ENCODE data around the gene CAGE1.

CAGE1 gene

DNA sequence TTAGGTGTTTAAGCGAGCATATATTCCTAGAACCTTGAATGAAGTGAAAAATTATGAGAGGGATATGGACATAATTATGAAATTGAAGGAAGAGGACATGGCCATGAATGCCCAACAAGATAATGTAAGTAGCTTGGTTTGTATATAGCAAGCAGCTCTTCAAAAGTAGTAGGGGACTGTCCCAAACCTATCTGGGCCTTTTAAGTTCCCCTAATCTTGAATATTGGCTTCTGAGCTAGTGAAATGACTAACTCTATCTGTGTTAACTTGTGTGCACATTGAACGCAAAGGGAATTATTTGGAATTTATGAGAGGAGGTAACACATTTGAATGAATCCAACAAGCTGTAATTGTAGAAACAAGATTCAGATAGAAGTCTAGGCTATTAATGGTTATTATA lies 21.8 kb upstream of the CAGE1 start:
- DNase-seq (ENCODE audit: extremely low spot score): no peak
- ChIA-PET CTCF (interaction anchor here (1.3 to 1.5 kb wide), 2 partner anchors 20 to 136 kb away, joined by 3 read pairs; no protein-coding TSS in a partner anchor), POLR2A (no interaction called here)
- TF ChIP-seq, protein P1, sequence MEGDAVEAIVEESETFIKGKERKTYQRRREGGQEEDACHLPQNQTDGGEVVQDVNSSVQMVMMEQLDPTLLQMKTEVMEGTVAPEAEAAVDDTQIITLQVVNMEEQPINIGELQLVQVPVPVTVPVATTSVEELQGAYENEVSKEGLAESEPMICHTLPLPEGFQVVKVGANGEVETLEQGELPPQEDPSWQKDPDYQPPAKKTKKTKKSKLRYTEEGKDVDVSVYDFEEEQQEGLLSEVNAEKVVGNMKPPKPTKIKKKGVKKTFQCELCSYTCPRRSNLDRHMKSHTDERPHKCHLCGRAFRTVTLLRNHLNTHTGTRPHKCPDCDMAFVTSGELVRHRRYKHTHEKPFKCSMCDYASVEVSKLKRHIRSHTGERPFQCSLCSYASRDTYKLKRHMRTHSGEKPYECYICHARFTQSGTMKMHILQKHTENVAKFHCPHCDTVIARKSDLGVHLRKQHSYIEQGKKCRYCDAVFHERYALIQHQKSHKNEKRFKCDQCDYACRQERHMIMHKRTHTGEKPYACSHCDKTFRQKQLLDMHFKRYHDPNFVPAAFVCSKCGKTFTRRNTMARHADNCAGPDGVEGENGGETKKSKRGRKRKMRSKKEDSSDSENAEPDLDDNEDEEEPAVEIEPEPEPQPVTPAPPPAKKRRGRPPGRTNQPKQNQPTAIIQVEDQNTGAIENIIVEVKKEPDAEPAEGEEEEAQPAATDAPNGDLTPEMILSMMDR (IDR thresholded peaks at IDR 0.05; ENCODE audit: control extremely low read depth, extremely low read depth, low read depth, missing control alignments): no peak

DNA sequence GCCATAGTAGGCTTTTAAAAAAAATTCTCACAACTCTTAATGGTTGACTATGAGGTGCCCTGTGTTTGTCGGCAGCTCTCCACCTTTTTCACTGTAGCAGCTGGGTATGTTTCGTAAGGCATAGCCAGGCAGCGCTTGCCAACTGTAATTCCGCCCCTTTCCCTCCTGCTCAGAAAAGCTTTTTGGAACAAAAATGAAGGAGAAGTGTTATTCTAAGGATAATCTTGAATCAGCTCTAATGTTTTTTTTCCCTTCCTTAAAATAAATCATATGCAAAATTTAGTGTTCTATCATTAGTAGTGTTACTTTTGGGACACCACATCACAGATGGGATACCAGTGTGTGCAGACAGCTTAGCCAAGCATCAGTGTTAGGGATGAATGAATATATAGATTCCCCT lies 21.3 kb upstream of the CAGE1 start:
- ChIA-PET CTCF (interaction anchor here (1.3 to 1.5 kb wide), 2 partner anchors 20 to 135 kb away, joined by 3 read pairs; no protein-coding TSS in a partner anchor), POLR2A (no interaction called here)
- DNase-seq (ENCODE audit: extremely low spot score): no peak
- TF ChIP-seq, protein P1 (IDR thresholded peaks at IDR 0.05; ENCODE audit: control extremely low read depth, extremely low read depth, low read depth, missing control alignments): no peak

DNA sequence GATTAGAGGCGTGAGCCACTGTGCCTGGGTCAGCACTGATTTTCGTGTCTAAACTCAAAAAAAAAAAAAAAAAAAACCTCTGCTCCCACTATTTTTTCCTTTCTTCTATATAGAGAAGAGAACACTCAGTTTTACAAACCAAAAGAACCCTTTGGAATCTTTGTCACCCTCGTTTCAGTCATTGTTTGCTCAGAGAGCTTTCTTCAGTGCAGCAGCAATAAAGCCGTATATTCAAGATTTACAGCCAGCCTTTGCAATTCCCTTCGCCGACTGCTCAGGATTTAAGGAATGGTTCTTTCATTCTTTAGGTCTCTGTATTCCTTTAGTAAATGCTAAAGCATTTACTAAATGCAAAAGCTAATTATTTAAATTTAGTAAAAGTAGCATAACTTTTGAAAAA lies 20.2 kb upstream of the CAGE1 start:
- ChIA-PET POLR2A (interaction anchor here (0.7 kb wide), 1 partner anchor 33 kb away, joined by 9 read pairs; no protein-coding TSS in a partner anchor), CTCF (no interaction called here)
- TF ChIP-seq, protein P1 (IDR thresholded peaks at IDR 0.05; ENCODE audit: control extremely low read depth, extremely low read depth, low read depth, missing control alignments): no peak
- no peak for DNase-seq (ENCODE audit: extremely low spot score)

DNA sequence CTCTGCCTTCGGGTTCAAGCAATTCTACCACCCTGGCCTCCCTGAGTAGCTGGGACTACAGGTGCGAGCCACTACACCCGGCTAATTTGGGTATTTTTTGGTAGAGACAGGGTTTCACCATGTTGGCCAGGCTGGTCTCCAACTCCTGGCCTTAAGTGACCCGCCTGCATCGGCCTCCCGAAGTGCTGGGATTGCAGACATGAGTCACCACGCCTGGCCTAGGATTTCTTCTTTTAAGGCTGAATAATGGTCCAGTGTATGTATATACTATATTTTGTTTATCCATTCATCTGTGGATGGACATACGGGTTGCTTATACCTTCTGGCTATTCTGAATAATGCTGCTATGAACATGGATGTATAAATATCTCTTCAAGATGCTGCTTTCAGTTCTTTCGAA lies 17.2 kb upstream of the CAGE1 start:
- TF ChIP-seq, protein P1 (IDR thresholded peaks at IDR 0.05; ENCODE audit: control extremely low read depth, extremely low read depth, low read depth, missing control alignments): no peak
- POLR2A ChIA-PET: no interaction called here
- CTCF ChIA-PET: no interaction called here
- no peak for DNase-seq (ENCODE audit: extremely low spot score)

DNA sequence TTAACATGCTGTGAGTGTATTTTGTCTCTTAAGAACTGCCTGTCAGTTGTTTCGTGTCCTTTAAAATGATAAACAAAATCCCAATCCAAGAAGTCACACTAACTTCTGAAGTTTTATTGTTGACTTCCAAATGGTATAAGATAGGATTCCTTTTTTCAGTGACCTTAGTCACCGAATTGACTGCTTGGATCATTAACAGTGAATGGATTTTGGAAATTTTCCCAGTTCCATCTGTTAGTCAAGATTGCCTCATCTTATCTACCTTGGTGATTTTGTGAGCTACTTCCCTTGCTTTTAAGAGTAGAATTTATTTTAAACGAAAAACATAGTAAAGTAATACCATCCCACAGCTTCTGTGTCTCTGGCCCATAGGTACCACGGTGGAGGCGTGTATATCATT lies 15.0 kb upstream of the CAGE1 start:
- TF ChIP-seq, protein P1 (IDR thresholded peaks at IDR 0.05; ENCODE audit: control extremely low read depth, extremely low read depth, low read depth, missing control alignments): no peak
- ChIA-PET CTCF (interaction anchor here (1.3 to 1.5 kb wide), 2 partner anchors 11 to 22 kb away, joined by 3 to 8 read pairs; no protein-coding TSS in a partner anchor), POLR2A (no interaction called here)
- DNase-seq (ENCODE audit: extremely low spot score): no peak

DNA sequence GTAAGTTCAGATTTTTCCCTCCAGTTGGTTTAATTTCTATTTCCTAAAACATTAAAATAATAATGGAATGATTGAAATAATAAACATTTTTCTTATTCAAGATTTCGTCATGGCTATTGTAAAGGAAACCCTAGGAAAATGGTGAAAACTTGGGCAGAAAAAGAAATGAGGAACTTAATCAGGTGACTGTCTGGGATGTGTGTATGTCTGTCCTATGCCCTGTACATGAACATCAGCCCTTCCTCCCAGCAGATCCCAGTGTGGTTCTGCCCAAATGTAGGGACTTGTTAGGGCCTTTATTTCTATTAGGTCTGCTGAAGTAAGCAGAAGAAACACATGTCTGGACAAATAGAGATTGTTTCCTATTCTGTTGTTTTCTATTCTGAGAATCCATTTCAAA lies 13.2 kb upstream of the CAGE1 start:
- POLR2A ChIA-PET: no interaction called here
- TF ChIP-seq, protein P1 (IDR thresholded peaks at IDR 0.05; ENCODE audit: control extremely low read depth, extremely low read depth, low read depth, missing control alignments): no peak
- CTCF ChIA-PET: no interaction called here

More for the DNA sequence above, 13.2 kb upstream of the CAGE1 start:
- DNase-seq (ENCODE audit: extremely low spot score): no peak
